Mesendoderm (in vitro differentiated cells): ENCODE results near the gene CIAO3.
"Not testable (repeated sequence)": the region's sequence is repeated elsewhere in the genome, so short reads cannot be mapped to it uniquely, and the experiment has no call there.

Source experiments
- DNase-seq: peaks from one replicate; pipeline ENCODE4 v3.0.0; 2013
- H2AK5ac ChIP-seq: 2 replicates; pipeline ENCODE4 v1.6.1; 2013; ENCODE audit warnings: low read length, inconsistent platforms
- H2BK120ac ChIP-seq: 2 replicates; pipeline ENCODE4 v1.6.1; 2013; ENCODE audit warnings: low read depth, mild to moderate bottlenecking, low read length, moderate library complexity, mixed read lengths
- H2BK15ac ChIP-seq: replicated peaks from 2 replicates; pipeline ENCODE4 v1.6.1; 2013; ENCODE audit warnings: low read depth, mild to moderate bottlenecking, moderate library complexity
- H2BK5ac ChIP-seq: 2 replicates; pipeline ENCODE4 v1.6.1; 2013; ENCODE audit warnings: low read length, inconsistent platforms
- H3K18ac ChIP-seq: 2 replicates; pipeline ENCODE4 v1.6.1; 2013; ENCODE audit warnings: mild to moderate bottlenecking, low read length, mixed read lengths
- H3K23ac ChIP-seq: one replicate; pipeline ENCODE4 v1.6.1; 2013; ENCODE audit warnings: low read length
- H3K27ac ChIP-seq: 2 replicates; pipeline ENCODE4 v1.5.1; 2013; ENCODE audit warnings: low read depth, mild to moderate bottlenecking, inconsistent platforms, low read length, moderate library complexity
- H3K27me3 ChIP-seq: 2 replicates; pipeline ENCODE4 v1.6.1; 2013; ENCODE audit warnings: low read length, control low read depth, mild to moderate bottlenecking, inconsistent platforms; ENCODE audit not compliant: insufficient read depth, poor library complexity
- H3K36me3 ChIP-seq: 2 replicates; pipeline ENCODE4 v1.6.1; 2013; ENCODE audit warnings: low read length, inconsistent platforms; ENCODE audit not compliant: control insufficient read depth, insufficient read depth
- H3K4ac ChIP-seq: one replicate; pipeline ENCODE4 v1.6.1; 2013; ENCODE audit warnings: low read depth, mild to moderate bottlenecking, low read length, moderate library complexity
- H3K4me1 ChIP-seq: 2 replicates; pipeline ENCODE4 v1.6.1; 2013; ENCODE audit warnings: low read depth, low read length, inconsistent platforms; ENCODE audit not compliant: control insufficient read depth
- H3K4me2 ChIP-seq: 2 replicates; pipeline ENCODE4 v1.6.1; 2013; ENCODE audit warnings: low read length
- H3K4me3 ChIP-seq: 2 replicates; pipeline ENCODE4 v1.5.1; 2013; ENCODE audit warnings: mild to moderate bottlenecking, low read length
- H3K56ac ChIP-seq: one replicate; pipeline ENCODE4 v1.6.1; 2013; ENCODE audit warnings: low read length
- H3K79me1 ChIP-seq: 2 replicates; pipeline ENCODE4 v1.6.1; 2013; ENCODE audit warnings: low read length, inconsistent platforms
- H3K79me2 ChIP-seq: 2 replicates; pipeline ENCODE4 v1.6.1; 2013; ENCODE audit warnings: mild to moderate bottlenecking, low read length; ENCODE audit not compliant: control insufficient read depth, insufficient read depth
- H3K9ac ChIP-seq: 2 replicates; pipeline ENCODE4 v1.6.1; 2013; ENCODE audit warnings: low read length, inconsistent platforms
- H4K5ac ChIP-seq: one replicate; pipeline ENCODE4 v1.6.1; 2013; ENCODE audit warnings: low read length
- H4K8ac ChIP-seq: one replicate; pipeline ENCODE4 v1.6.1; 2013; ENCODE audit warnings: low read depth, mild to moderate bottlenecking, control low read depth, low read length, moderate library complexity
- WGBS: extraction: QIAGEN DNeasy Blood & Tissue Kit; methylation state at CpG from one replicate; pipeline ENCODE4 v1.1.7; 2013; ENCODE audit warnings: low lambda C conversion rate, missing lambda C conversion rate; ENCODE audit not compliant: insufficient coverage; ENCODE audit errors: extremely low coverage; 5-methylcytosine and 5-hydroxymethylcytosine counted together

The CIAO3 gene

GRCh38 chr16:759110-759910, 18.5 kb upstream of the CIAO3 start:
- H3K27ac ChIP-seq, result no peak overlapping the region
- H3K23ac ChIP-seq, result no peak overlapping the region
- H3K36me3 ChIP-seq, result no peaks in the 10 kb centered on the region
- H3K79me1 ChIP-seq, result no peaks in the 10 kb centered on the region
- H2BK15ac ChIP-seq, result no peak overlapping the region
- no CpG with 5 or more reads among the region's 34 CpGs for WGBS
- no peak overlapping the region for H3K4ac ChIP-seq
- H3K4me3 ChIP-seq, result no peak overlapping the region
- H3K18ac ChIP-seq, result no peak overlapping the region
- no peaks in the 10 kb centered on the region for H3K27me3 ChIP-seq
- H4K5ac ChIP-seq, result no peak overlapping the region
- H3K4me1 ChIP-seq, result no peaks in the 10 kb centered on the region
- H3K79me2 ChIP-seq, result no peaks in the 10 kb centered on the region
- DNase-seq, result no peak
- no peak overlapping the region for H2AK5ac ChIP-seq
- H2BK5ac ChIP-seq, result no peak overlapping the region
- H3K9ac ChIP-seq, result no peak overlapping the region
- H3K56ac ChIP-seq, result no peak overlapping the region
- H3K4me2 ChIP-seq, result no peak overlapping the region
- no peak overlapping the region for H2BK120ac ChIP-seq
- H4K8ac ChIP-seq, result no peak overlapping the region

GRCh38 chr16:756428-756827, 15.6 kb upstream of the CIAO3 start:
- no peak overlapping the region for H3K4me2 ChIP-seq
- no peak overlapping the region for H2AK5ac ChIP-seq
- no peak overlapping the region for H3K18ac ChIP-seq
- no peak overlapping the region for H3K23ac ChIP-seq
- H3K79me2 ChIP-seq, result no peaks in the 10 kb centered on the region
- no CpG with 5 or more reads among the region's 5 CpGs for WGBS
- no peak overlapping the region for H3K4me3 ChIP-seq
- no peaks in the 10 kb centered on the region for H3K36me3 ChIP-seq
- H3K56ac ChIP-seq, result no peak overlapping the region
- H2BK15ac ChIP-seq, result no peak overlapping the region
- DNase-seq, result no peak
- no peak overlapping the region for H2BK120ac ChIP-seq
- no peaks in the 10 kb centered on the region for H3K27me3 ChIP-seq
- H4K5ac ChIP-seq, result no peak overlapping the region
- H3K9ac ChIP-seq, result no peak overlapping the region
- H3K4ac ChIP-seq, result no peak overlapping the region
- H3K27ac ChIP-seq, result no peak overlapping the region
- H4K8ac ChIP-seq, result no peak overlapping the region
- H2BK5ac ChIP-seq, result no peak overlapping the region
- no peaks in the 10 kb centered on the region for H3K79me1 ChIP-seq
- no peaks in the 10 kb centered on the region for H3K4me1 ChIP-seq

- Histone ChIP-seq H2AK5ac (no peak overlapping the region), H3K23ac (no peak overlapping the region), H3K4me1 (no peaks in the 10 kb centered on the region), H3K27ac (no peak overlapping the region), H3K4me3 (no peak overlapping the region), H4K8ac (no peak overlapping the region), H3K27me3 (no peaks in the 10 kb centered on the region), H2BK120ac (no peak overlapping the region), H2BK5ac (no peak overlapping the region), H3K4ac (no peak overlapping the region), H3K4me2 (no peak overlapping the region), H3K56ac (no peak overlapping the region), H3K79me1 (no peaks in the 10 kb centered on the region), H3K18ac (no peak overlapping the region), H3K9ac (no peak overlapping the region), H3K79me2 (no peaks in the 10 kb centered on the region), H3K36me3 (no peaks in the 10 kb centered on the region), H2BK15ac (no peak overlapping the region), H4K5ac (no peak overlapping the region)
- WGBS, result no CpG with 5 or more reads among the region's 11 CpGs
- no peak for DNase-seq
Measured at GRCh38 chr16:754656-755055, 13.9 kb upstream of the CIAO3 start.

- not testable (repeated sequence) for H3K18ac ChIP-seq, DNase-seq, H2BK120ac ChIP-seq, H3K23ac ChIP-seq, H4K5ac ChIP-seq, H3K36me3 ChIP-seq, H3K79me2 ChIP-seq, H3K27ac ChIP-seq, H2BK15ac ChIP-seq, H3K4ac ChIP-seq, H3K4me3 ChIP-seq, H3K9ac ChIP-seq, H3K4me2 ChIP-seq, H3K79me1 ChIP-seq, H2BK5ac ChIP-seq, H3K56ac ChIP-seq, H2AK5ac ChIP-seq, H3K27me3 ChIP-seq, H4K8ac ChIP-seq, H3K4me1 ChIP-seq
- no CpG with 5 or more reads among the region's 11 CpGs for WGBS
Measured at GRCh38 chr16:754121-754607, 13.4 kb upstream of the CIAO3 start.

GRCh38 chr16:752007-752312, 11.2 kb upstream of the CIAO3 start:
- Histone ChIP-seq H3K4me1 (no peaks in the 10 kb centered on the region), H3K23ac (no peak overlapping the region), H3K4me2 (no peak overlapping the region), H3K79me2 (no peaks in the 10 kb centered on the region), H3K36me3 (no peaks in the 10 kb centered on the region), H3K4me3 (no peak overlapping the region), H3K4ac (no peak overlapping the region), H3K27ac (no peak overlapping the region), H3K18ac (no peak overlapping the region), H4K5ac (no peak overlapping the region), H2AK5ac (no peak overlapping the region), H2BK5ac (no peak overlapping the region), H3K9ac (no peak overlapping the region), H3K79me1 (no peaks in the 10 kb centered on the region), H3K56ac (no peak overlapping the region), H2BK120ac (no peak overlapping the region), H4K8ac (no peak overlapping the region), H3K27me3 (no peaks in the 10 kb centered on the region), H2BK15ac (no peak overlapping the region)
- DNase-seq, result no peak
- no CpG with 5 or more reads among the region's 10 CpGs for WGBS
